NOMO-1 (cell line): Measurements from ENCODE around the gene RHBDF1.

Experiments used
- DNase-seq, 2 experiments: peaks; one replicate each; lab custom pipeline; 2025; ENCODE audit not compliant: unreplicated experiment in 2 of 2; lab: John Stamatoyannopoulos, UW

The RHBDF1 gene

GRCh38 chr16:72561-73548 is at the start of gene RHBDF1:
TSS of gene RHBDF1 (minus strand) at chr16:72631. CDS start at chr16:65015, 7,616 bp downstream.
- no peak for DNase-seq

- DNase-seq: no peak
Measured at GRCh38 chr16:120756-121155, 48.3 kb upstream of the RHBDF1 start.

GRCh38 chr16:119835-120491 is 47.5 kb upstream of the RHBDF1 start:
- DNase-seq: no peak

- no peak for DNase-seq
Measured at GRCh38 chr16:119295-119694, 46.9 kb upstream of the RHBDF1 start.

GRCh38 chr16:118857-119256 is 46.4 kb upstream of the RHBDF1 start:
- DNase-seq: no peak

- DNase-seq: peak; percentile 22 to 32
Measured at GRCh38 chr16:117379-118365, 45.2 kb upstream of the RHBDF1 start.

GRCh38 chr16:116015-116414 is 43.6 kb upstream of the RHBDF1 start:
- DNase-seq: no peak

- DNase-seq: no peak
Measured at GRCh38 chr16:114327-114726, 41.9 kb upstream of the RHBDF1 start.

GRCh38 chr16:112153-112840 is 39.9 kb upstream of the RHBDF1 start:
- DNase-seq: no peak

- DNase-seq: peak; percentile 71 to 80
Measured at GRCh38 chr16:106623-107324, 34.3 kb upstream of the RHBDF1 start.

GRCh38 chr16:105521-105920 is 33.1 kb upstream of the RHBDF1 start:
- DNase-seq: no peak

GRCh38 chr16:104928-105327 is 32.5 kb upstream of the RHBDF1 start:
- no peak for DNase-seq

GRCh38 chr16:104355-104754 is 31.9 kb upstream of the RHBDF1 start:
- no peak for DNase-seq

- no peak for DNase-seq
Measured at GRCh38 chr16:102060-102855, 29.8 kb upstream of the RHBDF1 start.

GRCh38 chr16:101586-101985 is 29.2 kb upstream of the RHBDF1 start:
- no peak for DNase-seq

- DNase-seq: no peak
Measured at GRCh38 chr16:100989-101388, 28.6 kb upstream of the RHBDF1 start.

- DNase-seq: no peak
Measured at GRCh38 chr16:97822-98221, 25.4 kb upstream of the RHBDF1 start.

GRCh38 chr16:96935-97381 is 24.5 kb upstream of the RHBDF1 start:
- peak; percentile 87 to 92 for DNase-seq

GRCh38 chr16:94918-95265 is 22.5 kb upstream of the RHBDF1 start:
- no peak for DNase-seq
